Umbilical cord (tissue), 2 donors: Measurements from ENCODE around the gene MUC5AC. TPM values are rescaled to one million over a fixed set of nuclear protein-coding genes. Genes with fewer than 3 reads are reported as not detected.
"Not testable (repeated sequence)": the region's sequence is repeated elsewhere in the genome, so short reads cannot be mapped to it uniquely, and the experiment has no call there.

Experiments
- DNase-seq: peaks from one replicate; pipeline ENCODE4 v3.0.0-alpha.2; 2015; ENCODE audit warnings: low spot score
- total RNA-seq: library from RNA; depleted of rRNA; stranded (reverse); fragments of >200 nt; gene quantifications from one replicate; pipeline ENCODE4 v1.2.3, GENCODE V29; 2014; ENCODE audit warnings: low replicate concordance; ENCODE audit not compliant: insufficient read depth

Gene MUC5AC
- total RNA-seq, 1 donor from 2014 or later: 1.4 TPM

GRCh38 chr11:1160231-1161101 is 2.7 kb downstream of the MUC5AC start:
- DNase-seq: no peak

GRCh38 chr11:1161410-1162137 is 3.8 kb downstream of the MUC5AC start:
- no peak for DNase-seq

- DNase-seq: no peak
Observed at GRCh38 chr11:1162138-1162475, 4.4 kb downstream of the MUC5AC start.

GRCh38 chr11:1162491-1163311 is 4.9 kb downstream of the MUC5AC start:
- DNase-seq: no peak

- DNase-seq: no peak
Observed at GRCh38 chr11:1163321-1163910, 5.7 kb downstream of the MUC5AC start.

- no peak for DNase-seq
Observed at GRCh38 chr11:1163911-1164735, 6.4 kb downstream of the MUC5AC start.

GRCh38 chr11:1164779-1165255 is 7.1 kb downstream of the MUC5AC start:
- DNase-seq: not testable (repeated sequence)

GRCh38 chr11:1165256-1166041 is 7.7 kb downstream of the MUC5AC start:
- no peak for DNase-seq

GRCh38 chr11:1167256-1167655 is 9.5 kb downstream of the MUC5AC start:
- no peak for DNase-seq

- no peak for DNase-seq
Observed at GRCh38 chr11:1167751-1168231, 10.0 kb downstream of the MUC5AC start.

- no peak for DNase-seq
Observed at GRCh38 chr11:1168256-1168655, 10.5 kb downstream of the MUC5AC start.

GRCh38 chr11:1168721-1169161 is 11.0 kb downstream of the MUC5AC start:
- no peak for DNase-seq

GRCh38 chr11:1171223-1171984 is 13.7 kb downstream of the MUC5AC start:
- no peak for DNase-seq

GRCh38 chr11:1171985-1172728 is 14.4 kb downstream of the MUC5AC start:
- DNase-seq: no peak

GRCh38 chr11:1172729-1173117 is 15.0 kb downstream of the MUC5AC start:
- no peak for DNase-seq

- not testable (repeated sequence) for DNase-seq
Observed at GRCh38 chr11:1173396-1173795, 15.6 kb downstream of the MUC5AC start.

GRCh38 chr11:1174441-1175370 is 17.0 kb downstream of the MUC5AC start:
- no peak for DNase-seq
